ENCODE results near the gene TNS2.

TNS2 gene

GRCh38 chr12:53044896-53045695 is 4.8 kb upstream of the TNS2 start:
- no peak for DNase-seq

GRCh38 chr12:53045696-53046045 is 4.2 kb upstream of the TNS2 start:
- ATAC-seq (no peak), DNase-seq (no peak)

More at GRCh38 chr12:53044896-53045695, 4.8 kb upstream of the TNS2 start:
- no peak for ATAC-seq

- peak; percentile 60 for DNase-seq
- peak; percentile 41 for ATAC-seq
Observed at GRCh38 chr12:53046655-53047220, 3.1 kb upstream of the TNS2 start.

GRCh38 chr12:53047221-53048032 is 2.4 kb upstream of the TNS2 start:
- ATAC-seq = peak; percentile 75
- DNase-seq = peak; percentile 79

GRCh38 chr12:53048033-53048779 is 1.7 kb upstream of the TNS2 start:
- DNase-seq (no peak), ATAC-seq (no peak)

- DNase-seq (no peak), ATAC-seq (no peak)
Observed at GRCh38 chr12:53048780-53049401, 974 bp upstream of the TNS2 start.

GRCh38 chr12:53050426-53051057 is 677 bp downstream of the TNS2 start:
- no peak for DNase-seq

GRCh38 chr12:53051058-53051880 is 1.4 kb downstream of the TNS2 start:
- no peak for DNase-seq
- ATAC-seq = no peak

More at GRCh38 chr12:53050426-53051057, 677 bp downstream of the TNS2 start:
- ATAC-seq = no peak

GRCh38 chr12:53051881-53052412 is 2.1 kb downstream of the TNS2 start:
- ATAC-seq (no peak), DNase-seq (no peak)

- ATAC-seq = no peak
- no peak for DNase-seq
Observed at GRCh38 chr12:53052419-53053217, 2.8 kb downstream of the TNS2 start.

DNA sequence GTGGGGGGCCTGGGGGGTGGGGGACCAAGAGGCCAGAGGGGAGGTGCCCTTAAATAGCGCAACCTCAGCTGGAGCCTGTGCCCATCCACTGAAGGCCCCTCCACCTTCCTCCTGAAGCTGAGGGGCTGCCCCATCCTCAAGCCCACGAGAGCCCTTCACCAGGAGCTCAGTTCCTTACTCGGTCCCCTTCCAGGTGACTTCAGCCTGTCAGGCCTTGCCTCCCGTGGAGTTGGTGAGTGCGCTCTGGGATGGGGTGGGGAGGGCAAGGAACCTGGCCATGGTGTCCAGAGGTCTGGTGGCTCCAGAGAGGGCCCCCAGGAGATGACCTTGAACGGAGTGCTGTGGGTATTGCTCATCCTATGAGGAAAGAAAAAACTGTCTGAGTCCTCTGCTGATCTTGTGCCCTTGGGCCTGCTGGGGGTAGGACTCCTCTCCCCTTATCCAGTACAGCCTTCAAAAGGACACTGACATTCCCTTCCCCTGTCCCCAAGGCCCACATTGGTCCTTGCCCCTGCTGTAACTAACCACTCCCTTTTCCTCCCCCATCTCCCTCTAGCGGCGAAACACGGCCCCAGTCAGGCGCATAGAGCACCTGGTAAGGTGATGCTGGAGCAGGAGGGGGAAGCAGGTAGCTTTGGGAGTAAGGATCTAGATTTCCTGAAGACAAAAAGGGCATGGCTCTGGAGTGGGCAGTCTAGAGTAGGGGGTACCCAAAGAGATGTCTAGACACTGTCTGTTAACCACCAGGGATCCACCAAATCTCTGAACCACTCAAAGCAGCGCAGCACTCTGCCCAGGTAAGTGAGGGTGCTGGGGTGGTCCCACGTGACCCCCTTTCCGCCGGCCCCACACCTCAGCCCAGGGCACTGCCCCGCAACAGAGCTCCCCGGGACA is 3.6 kb downstream of the TNS2 start:
- no peak for ATAC-seq
- peak; percentile 62 for DNase-seq

- peak; percentile 93 for DNase-seq
- peak; percentile 90 for ATAC-seq
Observed at GRCh38 chr12:53054112-53054878, 4.4 kb downstream of the TNS2 start.

DNA sequence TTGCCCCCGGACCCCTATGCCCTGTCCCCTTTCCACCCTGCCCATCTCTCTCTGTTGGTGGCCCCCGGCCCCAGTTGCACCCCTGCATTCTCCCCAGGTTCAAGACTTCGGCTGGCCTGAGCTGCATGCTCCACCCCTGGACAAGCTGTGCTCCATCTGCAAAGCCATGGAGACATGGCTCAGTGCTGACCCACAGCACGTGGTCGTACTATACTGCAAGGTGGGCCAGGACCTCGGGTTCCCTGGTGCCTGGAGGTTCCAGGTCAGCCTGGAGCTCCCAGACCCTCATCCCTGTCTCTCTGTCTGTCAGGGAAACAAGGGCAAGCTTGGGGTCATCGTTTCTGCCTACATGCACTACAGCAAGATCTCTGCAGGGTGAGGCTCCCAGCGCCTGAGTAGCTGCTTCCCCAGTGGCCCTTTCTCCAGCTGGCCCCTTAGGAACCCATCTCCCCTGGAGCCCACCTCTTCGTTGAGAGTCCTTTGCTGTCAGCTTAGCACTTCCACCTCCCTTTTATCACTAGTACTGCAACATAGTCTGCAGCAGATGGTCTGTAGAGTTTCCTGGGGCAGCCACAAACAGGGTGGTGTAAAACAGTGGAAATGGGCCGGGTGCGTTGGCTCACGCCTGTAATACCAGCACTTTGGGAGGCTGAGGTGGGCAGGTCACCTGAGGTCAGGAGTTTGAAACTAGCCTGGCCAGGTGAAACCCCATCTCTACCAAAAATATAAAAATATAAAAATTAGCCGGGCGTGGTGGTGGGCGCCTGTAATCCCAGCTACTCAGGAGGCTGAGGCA is 5.8 kb downstream of the TNS2 start:
- ATAC-seq (no peak), DNase-seq (no peak)

- DNase-seq (no peak), ATAC-seq (no peak)
Observed at GRCh38 chr12:53056296-53056695, 6.4 kb downstream of the TNS2 start.

- ATAC-seq = no peak
- DNase-seq = no peak
Observed at GRCh38 chr12:53056901-53057300, 7.0 kb downstream of the TNS2 start.

DNA sequence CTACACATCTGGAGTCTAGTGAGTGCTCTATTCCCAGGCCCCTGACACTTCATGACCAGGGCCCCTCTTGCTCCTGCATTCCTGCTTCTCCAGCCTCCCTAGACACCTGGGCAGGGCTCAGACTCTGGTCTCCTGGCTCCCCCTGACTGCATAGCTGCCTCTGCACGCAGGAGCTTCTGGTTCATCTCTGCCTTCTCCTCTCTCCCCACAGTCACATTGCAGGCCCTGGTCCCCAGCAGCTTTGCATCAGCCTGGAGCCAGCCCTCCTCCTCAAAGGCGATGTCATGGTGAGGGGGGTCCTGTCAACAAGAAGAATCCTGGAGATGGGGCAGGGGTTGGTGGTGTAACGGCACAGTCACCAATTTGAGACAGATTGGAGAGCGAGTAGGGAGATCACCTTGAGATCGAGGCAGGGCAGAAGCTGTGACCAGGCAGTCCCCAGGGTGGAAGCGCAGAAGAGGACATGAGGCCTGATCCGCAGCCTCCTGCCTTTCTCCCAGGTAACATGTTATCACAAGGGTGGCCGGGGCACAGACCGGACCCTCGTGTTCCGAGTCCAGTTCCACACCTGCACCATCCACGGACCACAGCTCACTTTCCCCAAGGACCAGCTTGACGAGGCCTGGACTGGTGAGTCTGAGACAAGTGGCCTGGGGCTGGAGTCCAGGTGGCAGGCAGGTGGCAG is 8.1 kb downstream of the TNS2 start:
- no peak for DNase-seq
- ATAC-seq = no peak

Measured in stimulated activated naive CD8-positive, alpha-beta T cell treated with anti-CD3 and anti-CD28 coated beads, Interleukin-15, Interleukin-2, amounts not matched to agents 100 U/mL and 50 U/mL, for 24 hours (primary cell).